Transverse colon (tissue), 4 donors: ENCODE data around the gene PBX2.

Experiments
- CTCF ChIP-seq, 5 experiments: fragments of 200-600 bp in 3 of 5; fragments of 450-650 bp in 2 of 5; sonication (generic) in 3 of 5; IDR thresholded peaks; 1 replicate in 2 of 5; 2 replicates in 3 of 5; pipeline ENCODE4 v1.5.1; 2016 to 2017; ENCODE audit warnings: antibody characterized with exemption in 5 of 5, inconsistent platforms in 3 of 5, mild to moderate bottlenecking in 2 of 5, moderate library complexity in 1 of 5
- EP300 ChIP-seq: sonication (generic); formaldehyde crosslinking; IDR thresholded peaks from one replicate; pipeline ENCODE4 v1.6.1; 2017; ENCODE audit warnings: antibody characterized with exemption, low read depth
- POLR2A ChIP-seq: fragments of 450-650 bp; IDR thresholded peaks from one replicate; pipeline ENCODE4 v1.6.1; 2016; ENCODE audit warnings: antibody characterized with exemption, mild to moderate bottlenecking, moderate library complexity
- POLR2AphosphoS5 ChIP-seq, 3 donors: sonication (generic); formaldehyde crosslinking; IDR thresholded peaks; one replicate each; pipeline ENCODE4 v1.6.1; 2016; ENCODE audit warnings: antibody characterized with exemption in 3 of 3

- no peak for TF ChIP-seq CTCF (IDR thresholded peaks at IDR 0.05)
- TF ChIP-seq POLR2A = peak; percentile 10
- TF ChIP-seq EP300 = no peak
- TF ChIP-seq POLR2AphosphoS5 (IDR thresholded peaks at IDR 0.05) = peak in 1 of 3 donors; percentile 40
Measured at GRCh38 chr6:32192608-32193039, 2.6 kb upstream of the PBX2 start, which contains the start of gene GPSM3.
